OCI-LY1 (cell line): ENCODE results near the gene IQSEC3.

ENCODE experiments used
- H2AFZ ChIP-seq: fragments of 200-600 bp; sonication (generic), shearing (Covaris generic); 2 replicates; pipeline ENCODE4 v1.6.0; 2014; ENCODE audit warnings: antibody characterized with exemption, mild to moderate bottlenecking, low read length
- H3F3A ChIP-seq: fragments of 200-600 bp; sonication (generic), shearing (Covaris generic); 2 replicates; pipeline ENCODE4 v1.6.0; 2014; ENCODE audit warnings: mild to moderate bottlenecking, antibody characterized with exemption, low read length, moderate library complexity; ENCODE audit not compliant: insufficient read depth
- H3K27ac ChIP-seq: fragments of 200-600 bp; sonication (generic); 2 replicates; pipeline ENCODE4 v1.5.1; 2014; ENCODE audit warnings: low read length, mixed run types, mild to moderate bottlenecking, low read depth; ENCODE audit not compliant: poor library complexity, severe bottlenecking
- H3K27me3 ChIP-seq: fragments of 200-600 bp; sonication (generic); 2 replicates; pipeline ENCODE4 v1.6.0; 2014; ENCODE audit warnings: antibody characterized with exemption, mild to moderate bottlenecking, low read length, moderate library complexity; ENCODE audit not compliant: insufficient read depth
- H3K36me3 ChIP-seq: fragments of 200-600 bp; sonication (generic); 2 replicates; pipeline ENCODE4 v1.6.1; 2014; ENCODE audit warnings: mild to moderate bottlenecking, antibody characterized with exemption, low read length, moderate library complexity, mixed read lengths; ENCODE audit not compliant: insufficient read depth
- H3K4me1 ChIP-seq: fragments of 200-600 bp; sonication (generic); 2 replicates; pipeline ENCODE4 v1.5.1; 2014; ENCODE audit warnings: mild to moderate bottlenecking, low read length, moderate library complexity; ENCODE audit not compliant: insufficient read depth, severe bottlenecking
- H3K4me2 ChIP-seq: fragments of 200-600 bp; sonication (generic), shearing (Covaris generic); 2 replicates; pipeline ENCODE4 v1.6.1; 2014; ENCODE audit warnings: low read length
- H3K4me3 ChIP-seq: fragments of 200-600 bp; sonication (generic); 2 replicates; pipeline ENCODE4 v1.5.1; 2014; ENCODE audit warnings: low read length, low read depth, mild to moderate bottlenecking, mixed read lengths; ENCODE audit not compliant: poor library complexity, severe bottlenecking
- H3K79me2 ChIP-seq: fragments of 200-600 bp; shearing (Covaris generic); 2 replicates; pipeline ENCODE4 v1.6.1; 2016; ENCODE audit warnings: mixed run types, low read length, mixed read lengths; ENCODE audit not compliant: insufficient read depth
- H3K9ac ChIP-seq: fragments of 200-600 bp; sonication (generic), shearing (Covaris generic); 2 replicates; pipeline ENCODE4 v1.6.1; 2014; ENCODE audit warnings: mild to moderate bottlenecking, low read length, mixed read lengths
- H3K9me2 ChIP-seq: fragments of 200-600 bp; sonication (generic), shearing (Covaris generic); 2 replicates; pipeline ENCODE4 v1.6.1; 2014; ENCODE audit warnings: low read depth, mild to moderate bottlenecking, low read length, mixed read lengths
- H3K9me3 ChIP-seq: fragments of 200-600 bp; shearing (Covaris generic); 2 replicates; pipeline ENCODE4 v1.6.1; 2014; ENCODE audit warnings: low read length, mixed read lengths
- H4K20me1 ChIP-seq: fragments of 200-600 bp; sonication (generic), shearing (Covaris generic); 2 replicates; pipeline ENCODE4 v1.6.0; 2016; ENCODE audit warnings: mild to moderate bottlenecking, low read length; ENCODE audit not compliant: insufficient read depth
- EZH2 ChIP-seq: fragments of 200-600 bp; sonication (generic), shearing (Covaris generic); IDR thresholded peaks from 2 replicates; pipeline ENCODE4 v1.8.0; 2017; ENCODE audit warnings: borderline replicate concordance, mixed run types, mild to moderate bottlenecking, antibody characterized with exemption, low read length, moderate library complexity, mixed read lengths
- TF ChIP-seq, protein P1 (sequence below): fragments of 200-600 bp; sonication (generic), shearing (Covaris generic); IDR thresholded peaks from 2 replicates; pipeline ENCODE4 v1.5.1; 2017; ENCODE audit warnings: mild to moderate bottlenecking, antibody characterized with exemption, low read length, moderate library complexity, mixed read lengths

IQSEC3 gene

GRCh38 chr12:201361-201760, 134.8 kb downstream of the IQSEC3 start:
- H3K27me3 ChIP-seq: peaks cover 3% of the 10 kb centered on the region; the same call in 1 of the 2 replicates
- H3K9me3 ChIP-seq: no peaks in the 10 kb centered on the region
- no peaks in the 10 kb centered on the region for H3K79me2 ChIP-seq
- no peak overlapping the region for H2AFZ ChIP-seq
- H3K4me1 ChIP-seq: no peaks in the 10 kb centered on the region
- no peak overlapping the region for H3K9ac ChIP-seq
- H3K27ac ChIP-seq: no peak overlapping the region
- no peaks in the 10 kb centered on the region for H3F3A ChIP-seq
- H3K9me2 ChIP-seq: no peaks in the 10 kb centered on the region
- H3K36me3 ChIP-seq: no peaks in the 10 kb centered on the region
- no peak overlapping the region for H3K4me3 ChIP-seq
- no peaks in the 10 kb centered on the region for H4K20me1 ChIP-seq
- H3K4me2 ChIP-seq: no peak overlapping the region
- TF ChIP-seq, protein P1, sequence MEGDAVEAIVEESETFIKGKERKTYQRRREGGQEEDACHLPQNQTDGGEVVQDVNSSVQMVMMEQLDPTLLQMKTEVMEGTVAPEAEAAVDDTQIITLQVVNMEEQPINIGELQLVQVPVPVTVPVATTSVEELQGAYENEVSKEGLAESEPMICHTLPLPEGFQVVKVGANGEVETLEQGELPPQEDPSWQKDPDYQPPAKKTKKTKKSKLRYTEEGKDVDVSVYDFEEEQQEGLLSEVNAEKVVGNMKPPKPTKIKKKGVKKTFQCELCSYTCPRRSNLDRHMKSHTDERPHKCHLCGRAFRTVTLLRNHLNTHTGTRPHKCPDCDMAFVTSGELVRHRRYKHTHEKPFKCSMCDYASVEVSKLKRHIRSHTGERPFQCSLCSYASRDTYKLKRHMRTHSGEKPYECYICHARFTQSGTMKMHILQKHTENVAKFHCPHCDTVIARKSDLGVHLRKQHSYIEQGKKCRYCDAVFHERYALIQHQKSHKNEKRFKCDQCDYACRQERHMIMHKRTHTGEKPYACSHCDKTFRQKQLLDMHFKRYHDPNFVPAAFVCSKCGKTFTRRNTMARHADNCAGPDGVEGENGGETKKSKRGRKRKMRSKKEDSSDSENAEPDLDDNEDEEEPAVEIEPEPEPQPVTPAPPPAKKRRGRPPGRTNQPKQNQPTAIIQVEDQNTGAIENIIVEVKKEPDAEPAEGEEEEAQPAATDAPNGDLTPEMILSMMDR: no peak

DNA sequence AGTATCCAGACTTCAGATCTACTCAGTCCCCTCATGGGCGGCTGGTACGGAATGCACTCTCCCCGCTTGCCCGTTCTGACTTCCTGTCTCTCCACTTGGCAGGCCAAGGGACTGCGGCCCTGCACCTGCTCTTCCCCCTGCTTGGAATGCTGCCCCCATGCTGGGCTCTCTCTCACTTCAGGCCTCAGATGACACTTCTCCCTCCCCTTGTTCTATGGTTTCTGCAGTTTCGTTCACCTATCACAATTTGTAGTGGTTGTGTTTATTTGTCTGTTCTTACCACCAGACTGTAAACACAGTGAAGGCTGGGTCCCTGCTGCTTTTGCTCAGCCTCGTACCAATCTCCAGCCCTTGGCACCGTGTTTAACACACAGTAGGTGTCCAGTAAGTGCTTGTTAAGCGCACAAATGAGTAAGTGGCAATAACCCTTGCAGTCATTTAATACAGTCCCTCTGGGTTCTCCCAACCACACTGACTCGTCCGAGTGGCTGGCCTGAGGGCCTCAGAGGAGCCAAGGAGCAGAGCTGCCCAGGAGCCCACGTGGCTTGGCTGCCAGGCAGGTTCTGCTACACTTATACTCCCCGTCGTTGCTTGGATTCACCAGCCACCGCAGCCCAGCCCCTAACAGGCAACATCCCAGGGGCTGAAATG, 135.6 kb downstream of the IQSEC3 start:
- TF ChIP-seq EZH2: no peak
- TF ChIP-seq, protein P1: no peak
- H3K27ac ChIP-seq: no peak overlapping the region
- H2AFZ ChIP-seq: no peak overlapping the region
- H3K27me3 ChIP-seq: peaks cover 3% of the 10 kb centered on the region; the same call in 1 of the 2 replicates
- H3K4me2 ChIP-seq: no peak overlapping the region
- no peak overlapping the region for H3K4me3 ChIP-seq
- H3K9me3 ChIP-seq: no peaks in the 10 kb centered on the region
- H3K9me2 ChIP-seq: no peaks in the 10 kb centered on the region
- H3K36me3 ChIP-seq: no peaks in the 10 kb centered on the region
- H3K79me2 ChIP-seq: no peaks in the 10 kb centered on the region
- H3F3A ChIP-seq: no peaks in the 10 kb centered on the region
- H3K4me1 ChIP-seq: no peaks in the 10 kb centered on the region
- no peaks in the 10 kb centered on the region for H4K20me1 ChIP-seq
- H3K9ac ChIP-seq: no peak overlapping the region

GRCh38 chr12:203074-203461, 136.5 kb downstream of the IQSEC3 start:
- no peak for TF ChIP-seq EZH2
- TF ChIP-seq, protein P1: no peak
- H3F3A ChIP-seq: no peaks in the 10 kb centered on the region
- no peaks in the 10 kb centered on the region for H3K9me3 ChIP-seq
- no peak overlapping the region for H3K27ac ChIP-seq
- H3K4me1 ChIP-seq: no peaks in the 10 kb centered on the region
- no peak overlapping the region for H3K4me2 ChIP-seq
- no peaks in the 10 kb centered on the region for H3K9me2 ChIP-seq
- H3K27me3 ChIP-seq: peaks cover 4% of the 10 kb centered on the region
- no peak overlapping the region for H2AFZ ChIP-seq
- no peak overlapping the region for H3K9ac ChIP-seq
- no peak overlapping the region for H3K4me3 ChIP-seq
- H4K20me1 ChIP-seq: no peaks in the 10 kb centered on the region
- no peaks in the 10 kb centered on the region for H3K79me2 ChIP-seq
- no peaks in the 10 kb centered on the region for H3K36me3 ChIP-seq
